ENCODE results near the gene RCVRN.
A peak's percentile ranks its signal among the peaks of the same experiment; 100 is the strongest.

RCVRN gene

DNA sequence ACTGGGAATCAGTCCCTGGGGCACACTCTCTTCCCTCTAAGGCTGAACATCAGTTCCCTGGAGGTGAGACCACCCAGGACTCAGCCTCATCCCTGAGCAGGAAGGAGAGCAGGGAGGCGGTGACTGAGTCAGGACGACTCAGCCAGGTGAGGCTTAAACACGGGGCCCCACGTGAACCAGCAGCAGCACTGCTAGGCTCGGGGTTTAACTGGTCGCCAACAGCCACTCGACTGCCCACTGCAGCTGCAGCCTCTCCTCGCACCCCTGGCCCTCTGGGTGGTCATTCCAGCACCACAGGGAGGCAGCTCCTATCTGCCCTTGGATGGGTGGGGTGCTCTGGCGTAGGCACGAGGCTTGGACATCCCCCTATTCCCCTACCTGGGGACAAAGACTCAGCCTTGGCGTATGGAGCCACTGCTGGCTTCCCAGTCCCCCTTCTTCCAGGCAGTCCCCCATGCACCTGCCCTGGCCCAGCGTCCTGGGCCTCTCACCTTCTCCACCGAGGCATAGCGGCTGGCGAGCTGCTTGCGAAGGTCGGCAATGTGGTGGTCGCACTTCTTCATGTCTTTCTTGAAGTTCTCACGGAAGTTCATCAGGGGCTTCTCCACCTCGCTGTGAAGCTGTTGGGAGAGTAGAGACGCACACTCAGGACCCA is 21.2 kb upstream of the RCVRN start:
- Histone ChIP-seq H3K4me3 (ENCODE audit: insufficient read depth, low read length, poor library complexity, severe bottlenecking) (no peak overlapping the region), H4K20me1 (ENCODE audit: low read depth, low read length) (no peaks in the 10 kb centered on the region), H3K9me3 (ENCODE audit: insufficient read depth, low read length) (no peaks in the 10 kb centered on the region), H3K36me3 (ENCODE audit: low read length) (no peaks in the 10 kb centered on the region), H3K9me2 (replicated peaks; ENCODE audit: insufficient read depth, low read length) (no peaks in the 10 kb centered on the region), H3K4me2 (ENCODE audit: low read depth, low read length, poor library complexity, severe bottlenecking) (no peak overlapping the region), H2AFZ (ENCODE audit: low read depth, low read length, severe bottlenecking) (no peak overlapping the region), H3K27ac (ENCODE audit: low read depth, low read length) (no peak overlapping the region), H3K9ac (ENCODE audit: low read length) (no peak overlapping the region), H3K79me2 (ENCODE audit: insufficient read depth, low read length) (no peaks in the 10 kb centered on the region), H3K27me3 (ENCODE audit: low read length) (no peaks in the 10 kb centered on the region), H3F3A (ENCODE audit: insufficient read depth) (no peaks in the 10 kb centered on the region)
- TF ChIP-seq CTCF (IDR thresholded peaks at IDR 0.05; ENCODE audit: insufficient read depth, low read length, poor library complexity, severe bottlenecking) (no peak), EZH2phosphoT487 (conservative IDR thresholded peaks at IDR 0.05; ENCODE audit: low read length) (no peak)

DNA sequence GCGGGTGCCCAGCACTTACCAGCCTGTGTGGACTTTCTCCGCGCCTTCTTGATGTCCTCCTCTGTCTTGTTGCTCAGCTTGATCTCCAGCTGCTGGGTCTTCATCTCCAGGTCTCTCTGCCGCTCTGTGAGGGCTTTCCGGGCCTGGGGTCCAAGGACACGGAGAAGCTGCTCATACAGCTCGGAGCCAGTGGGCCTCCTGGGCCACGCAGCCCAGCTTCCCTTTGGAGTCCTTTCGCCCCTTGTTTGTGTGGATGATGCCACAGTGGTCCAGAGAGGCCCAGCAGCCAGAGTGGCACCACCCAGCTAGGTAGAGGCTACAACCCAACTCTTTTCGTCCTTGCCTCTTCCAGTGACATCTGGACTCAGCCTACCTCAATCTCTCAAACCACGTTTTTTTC is 20.4 kb upstream of the RCVRN start:
- Histone ChIP-seq H3K36me3 (ENCODE audit: low read length) (no peaks in the 10 kb centered on the region), H3K4me3 (ENCODE audit: insufficient read depth, low read length, poor library complexity, severe bottlenecking) (no peak overlapping the region), H2AFZ (ENCODE audit: low read depth, low read length, severe bottlenecking) (no peak overlapping the region), H3K79me2 (ENCODE audit: insufficient read depth, low read length) (no peaks in the 10 kb centered on the region), H3K27me3 (ENCODE audit: low read length) (no peaks in the 10 kb centered on the region), H3K4me2 (ENCODE audit: low read depth, low read length, poor library complexity, severe bottlenecking) (no peak overlapping the region), H3F3A (ENCODE audit: insufficient read depth) (no peaks in the 10 kb centered on the region), H3K9me3 (ENCODE audit: insufficient read depth, low read length) (no peaks in the 10 kb centered on the region), H3K9ac (ENCODE audit: low read length) (no peak overlapping the region), H4K20me1 (ENCODE audit: low read depth, low read length) (no peaks in the 10 kb centered on the region), H3K27ac (ENCODE audit: low read depth, low read length) (no peak overlapping the region), H3K9me2 (replicated peaks; ENCODE audit: insufficient read depth, low read length) (no peaks in the 10 kb centered on the region)
- TF ChIP-seq CTCF (IDR thresholded peaks at IDR 0.05; ENCODE audit: insufficient read depth, low read length, poor library complexity, severe bottlenecking) (no peak), EZH2phosphoT487 (conservative IDR thresholded peaks at IDR 0.05; ENCODE audit: low read length) (no peak)

- no peak overlapping the region for H2AFZ ChIP-seq (ENCODE audit: low read depth, low read length, severe bottlenecking)
- no peak overlapping the region for H3K9ac ChIP-seq (ENCODE audit: low read length)
- no peak overlapping the region for H3K27ac ChIP-seq (ENCODE audit: low read depth, low read length)
- no peaks in the 10 kb centered on the region for H3K9me2 ChIP-seq (replicated peaks; ENCODE audit: insufficient read depth, low read length)
- no peaks in the 10 kb centered on the region for H3F3A ChIP-seq (ENCODE audit: insufficient read depth)
- no peak overlapping the region for H3K4me2 ChIP-seq (ENCODE audit: low read depth, low read length, poor library complexity, severe bottlenecking)
- H3K27me3 ChIP-seq (ENCODE audit: low read length): no peaks in the 10 kb centered on the region
- H3K9me3 ChIP-seq (ENCODE audit: insufficient read depth, low read length): no peaks in the 10 kb centered on the region
- TF ChIP-seq EZH2phosphoT487 (conservative IDR thresholded peaks at IDR 0.05; ENCODE audit: low read length) (no peak), CTCF (IDR thresholded peaks at IDR 0.05; ENCODE audit: insufficient read depth, low read length, poor library complexity, severe bottlenecking) (peak; percentile 50)
- no peaks in the 10 kb centered on the region for H3K36me3 ChIP-seq (ENCODE audit: low read length)
- H3K79me2 ChIP-seq (ENCODE audit: insufficient read depth, low read length): no peaks in the 10 kb centered on the region
- no peak overlapping the region for H3K4me3 ChIP-seq (ENCODE audit: insufficient read depth, low read length, poor library complexity, severe bottlenecking)
- H4K20me1 ChIP-seq (ENCODE audit: low read depth, low read length): no peaks in the 10 kb centered on the region
Measured at GRCh38 chr17:9924735-9925191, 19.7 kb upstream of the RCVRN start.
